BE2C (cell line): ENCODE measurements around the gene CTSE.

Experiments used
- DNase-seq: peaks from one replicate; pipeline ENCODE4 v3.0.0-alpha.2; 2020
- H3K27me3 ChIP-seq: fragments of 250-450 bp; sonication (Bioruptor Pico); 2 replicates; pipeline ENCODE4 v1.5.1; 2020; ENCODE audit warnings: mild to moderate bottlenecking
- H3K36me3 ChIP-seq: fragments of 250-450 bp; sonication (Bioruptor Pico); 2 replicates; pipeline ENCODE4 v1.5.1; 2020; ENCODE audit warnings: mild to moderate bottlenecking
- H3K4me1 ChIP-seq: fragments of 250-450 bp; sonication (Bioruptor Pico); 2 replicates; pipeline ENCODE4 v1.5.1; 2020
- H3K4me3 ChIP-seq: 2 replicates; pipeline ENCODE4 v1.5.1; 2011; ENCODE audit warnings: low read depth, low read length
- H3K9me3 ChIP-seq: fragments of 250-450 bp; sonication (Bioruptor Pico); 2 replicates; pipeline ENCODE4 v1.5.1; 2020
- TF ChIP-seq, protein P1 (sequence below): IDR thresholded peaks from 2 replicates; pipeline ENCODE4 v1.5.1; 2012; ENCODE audit warnings: mild to moderate bottlenecking, low read depth, low read length

CTSE gene

DNA sequence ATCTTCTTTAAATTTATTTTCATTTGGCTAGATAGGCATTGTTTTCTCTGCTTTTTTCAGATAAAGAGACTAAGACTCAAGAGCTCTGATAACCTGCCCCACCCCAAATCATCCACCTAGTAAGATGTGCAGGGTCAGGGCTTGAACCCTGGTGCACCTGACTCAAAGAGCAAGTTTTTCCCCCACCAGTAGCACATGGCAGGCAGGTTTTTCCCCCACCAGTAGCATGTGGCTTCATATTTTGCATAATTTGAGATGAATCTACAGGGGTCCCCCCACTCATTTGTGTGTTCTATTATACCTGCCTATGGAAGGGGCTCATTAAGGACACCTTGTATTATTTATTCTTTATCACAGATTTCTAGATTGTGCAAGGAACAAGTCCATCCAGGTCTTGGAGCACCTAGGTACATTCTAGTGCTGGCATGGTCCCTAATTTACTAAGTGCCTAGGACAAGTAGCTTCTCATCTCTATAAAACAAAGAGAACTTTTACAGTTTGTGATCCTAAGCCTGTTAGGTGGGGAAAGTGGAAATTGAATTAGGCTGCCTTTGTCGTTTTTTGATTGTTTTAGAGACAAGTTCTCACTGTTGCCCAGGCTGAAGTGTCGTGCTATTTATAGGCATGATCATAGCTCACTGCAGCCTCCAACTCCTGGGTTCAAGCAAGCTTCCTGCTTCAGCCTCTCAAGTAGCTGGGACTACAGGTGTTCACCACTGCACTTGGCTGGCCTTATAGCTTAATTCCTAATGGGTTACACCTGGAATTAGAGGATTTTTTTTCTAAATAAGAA is 13.2 kb upstream of the CTSE start:
- no peaks in the 10 kb centered on the region for H3K9me3 ChIP-seq
- DNase-seq, result no peak
- H3K4me3 ChIP-seq, result no peak overlapping the region
- H3K27me3 ChIP-seq, result peaks cover 48% of the 10 kb centered on the region
- TF ChIP-seq, protein P1, sequence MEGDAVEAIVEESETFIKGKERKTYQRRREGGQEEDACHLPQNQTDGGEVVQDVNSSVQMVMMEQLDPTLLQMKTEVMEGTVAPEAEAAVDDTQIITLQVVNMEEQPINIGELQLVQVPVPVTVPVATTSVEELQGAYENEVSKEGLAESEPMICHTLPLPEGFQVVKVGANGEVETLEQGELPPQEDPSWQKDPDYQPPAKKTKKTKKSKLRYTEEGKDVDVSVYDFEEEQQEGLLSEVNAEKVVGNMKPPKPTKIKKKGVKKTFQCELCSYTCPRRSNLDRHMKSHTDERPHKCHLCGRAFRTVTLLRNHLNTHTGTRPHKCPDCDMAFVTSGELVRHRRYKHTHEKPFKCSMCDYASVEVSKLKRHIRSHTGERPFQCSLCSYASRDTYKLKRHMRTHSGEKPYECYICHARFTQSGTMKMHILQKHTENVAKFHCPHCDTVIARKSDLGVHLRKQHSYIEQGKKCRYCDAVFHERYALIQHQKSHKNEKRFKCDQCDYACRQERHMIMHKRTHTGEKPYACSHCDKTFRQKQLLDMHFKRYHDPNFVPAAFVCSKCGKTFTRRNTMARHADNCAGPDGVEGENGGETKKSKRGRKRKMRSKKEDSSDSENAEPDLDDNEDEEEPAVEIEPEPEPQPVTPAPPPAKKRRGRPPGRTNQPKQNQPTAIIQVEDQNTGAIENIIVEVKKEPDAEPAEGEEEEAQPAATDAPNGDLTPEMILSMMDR, result no peak
- H3K36me3 ChIP-seq, result no peaks in the 10 kb centered on the region
- no peaks in the 10 kb centered on the region for H3K4me1 ChIP-seq

DNA sequence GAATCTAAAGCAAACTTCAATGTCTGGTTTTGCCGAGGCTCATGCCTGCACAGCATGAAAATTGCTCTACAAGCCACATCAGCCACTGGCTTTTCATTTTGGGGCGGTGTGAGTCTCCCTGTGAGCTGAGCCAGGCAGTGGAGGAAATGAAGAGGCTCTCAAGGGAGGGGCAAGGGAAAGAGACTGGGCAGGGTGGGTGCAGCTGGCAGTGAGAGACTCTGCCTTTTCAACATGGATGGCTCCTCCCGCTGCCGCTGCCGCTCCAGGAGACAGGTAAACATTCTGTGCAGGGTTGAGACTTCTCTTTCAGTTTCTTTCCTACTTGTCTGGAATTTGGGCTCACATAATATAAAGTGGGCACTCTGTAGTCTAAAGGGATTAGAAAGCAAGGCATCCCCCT is 11.3 kb upstream of the CTSE start:
- Histone ChIP-seq H3K27me3 (peaks cover 42% of the 10 kb centered on the region), H3K36me3 (no peaks in the 10 kb centered on the region), H3K9me3 (no peaks in the 10 kb centered on the region), H3K4me3 (no peak overlapping the region), H3K4me1 (no peaks in the 10 kb centered on the region)
- TF ChIP-seq, protein P1, result no peak
- no peak for DNase-seq

DNA sequence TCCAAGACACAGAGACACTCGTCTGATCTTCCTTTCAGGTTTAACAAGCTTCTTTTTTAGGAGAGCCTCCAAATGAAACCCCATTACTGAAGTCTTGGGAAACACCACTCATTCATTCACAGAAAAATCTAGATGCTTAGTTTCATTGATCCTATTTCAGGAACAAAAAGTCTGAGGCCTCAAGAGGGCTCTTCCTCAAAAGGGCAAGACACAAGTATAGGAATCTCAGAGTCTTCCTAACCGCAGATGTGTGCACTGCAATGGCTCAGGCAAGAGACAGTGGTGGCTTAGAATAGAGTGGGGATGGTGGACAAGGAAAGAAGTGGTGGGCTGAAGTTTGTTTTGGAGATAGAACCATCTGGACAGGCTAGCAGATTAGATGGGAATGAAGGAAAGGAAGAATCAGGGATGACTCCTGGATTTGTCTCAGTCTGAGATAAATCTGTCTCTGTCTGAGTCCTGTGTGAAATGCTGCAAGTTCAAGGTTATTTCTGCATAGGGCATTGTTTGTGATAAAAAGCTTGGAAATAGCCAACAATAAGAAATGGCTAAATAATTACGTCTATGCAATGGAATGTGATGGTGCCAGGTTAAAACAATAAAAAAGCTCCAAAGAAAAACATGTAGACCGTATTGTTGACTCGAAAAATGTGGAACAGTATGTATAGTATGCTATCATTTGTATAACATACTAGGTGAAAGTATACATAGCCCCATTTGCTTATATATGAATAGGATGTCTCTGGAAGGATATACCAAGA is 8.9 kb upstream of the CTSE start:
- DNase-seq, result no peak
- H3K4me1 ChIP-seq, result no peaks in the 10 kb centered on the region
- H3K4me3 ChIP-seq, result no peak overlapping the region

DNA sequence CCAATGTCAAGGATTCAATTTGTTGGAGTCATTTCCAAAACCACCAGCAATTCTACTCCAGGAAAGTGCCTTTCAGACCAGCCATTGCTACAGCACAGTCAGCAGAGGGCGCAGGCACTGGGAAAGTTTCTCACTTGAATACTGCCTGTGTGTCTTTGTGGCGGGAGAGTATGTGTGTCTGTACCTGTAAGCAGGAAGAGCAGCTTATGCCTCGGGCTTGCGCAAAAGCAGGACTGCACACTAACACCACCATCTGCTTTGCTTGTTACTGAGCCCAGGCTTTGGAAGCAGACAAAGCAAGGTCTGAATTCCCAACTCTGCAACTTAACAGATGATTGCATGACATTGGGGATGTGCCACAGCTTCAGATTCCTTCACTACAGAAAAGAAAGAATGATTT is 7.0 kb upstream of the CTSE start:
- H3K9me3 ChIP-seq, result no peaks in the 10 kb centered on the region
- no peaks in the 10 kb centered on the region for H3K4me1 ChIP-seq
- DNase-seq, result peak; percentile 67
- H3K27me3 ChIP-seq, result peaks cover 39% of the 10 kb centered on the region
- H3K4me3 ChIP-seq, result no peak overlapping the region
- TF ChIP-seq, protein P1, result peak; percentile 95
- no peaks in the 10 kb centered on the region for H3K36me3 ChIP-seq

More for the DNA sequence above, 8.9 kb upstream of the CTSE start:
- Histone ChIP-seq H3K9me3 (no peaks in the 10 kb centered on the region), H3K27me3 (peaks cover 49% of the 10 kb centered on the region), H3K36me3 (no peaks in the 10 kb centered on the region)
- TF ChIP-seq, protein P1, result no peak

DNA sequence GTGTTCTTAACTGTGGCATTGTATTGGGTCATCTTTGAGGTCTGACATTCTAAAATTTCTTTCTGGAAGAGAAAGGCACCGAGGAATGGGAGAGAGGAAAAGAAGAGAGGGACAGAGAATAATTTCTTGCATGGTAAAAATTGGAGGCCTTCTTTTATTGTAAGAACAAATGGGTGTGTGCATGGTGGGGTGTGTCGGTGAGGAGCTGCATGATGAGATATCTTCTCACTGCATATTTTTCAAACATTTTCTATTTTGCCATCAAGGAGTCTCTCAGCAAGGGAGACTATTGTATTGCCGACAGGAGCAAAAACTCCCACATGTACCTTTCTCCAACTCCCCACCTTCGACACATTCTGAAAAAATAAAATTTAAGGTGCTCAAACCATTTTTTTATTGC is 6.5 kb upstream of the CTSE start:
- TF ChIP-seq, protein P1, result no peak
- Histone ChIP-seq H3K4me1 (no peaks in the 10 kb centered on the region), H3K9me3 (no peaks in the 10 kb centered on the region), H3K27me3 (peaks cover 35% of the 10 kb centered on the region), H3K36me3 (no peaks in the 10 kb centered on the region), H3K4me3 (no peak overlapping the region)
- DNase-seq, result no peak

DNA sequence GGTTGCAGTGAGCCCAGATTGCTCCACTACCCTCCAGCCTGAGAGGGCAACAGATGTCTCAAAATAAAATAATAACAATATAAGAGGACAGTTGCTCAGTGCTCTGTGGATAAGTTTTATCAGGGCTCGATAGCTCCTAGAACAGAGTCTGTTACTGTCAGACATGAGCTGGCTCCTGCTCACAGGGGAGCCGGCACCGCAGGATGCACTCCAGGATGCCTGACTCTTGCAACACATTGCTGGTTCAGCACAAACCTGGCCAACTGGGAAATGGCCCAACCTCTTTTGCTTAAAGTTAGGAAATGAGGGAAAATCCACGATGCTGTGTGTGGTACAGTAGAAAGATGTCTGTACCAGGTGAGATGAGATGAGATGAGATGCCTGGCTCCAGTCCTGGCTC is 5.8 kb upstream of the CTSE start:
- H3K36me3 ChIP-seq, result no peaks in the 10 kb centered on the region
- no peak for DNase-seq
- no peaks in the 10 kb centered on the region for H3K4me1 ChIP-seq
- no peaks in the 10 kb centered on the region for H3K9me3 ChIP-seq
- no peak overlapping the region for H3K4me3 ChIP-seq
- peaks cover 29% of the 10 kb centered on the region for H3K27me3 ChIP-seq
- TF ChIP-seq, protein P1, result no peak
